ENCODE data around the gene ABTB2.
"Not testable (repeated sequence)": the region's sequence is repeated elsewhere in the genome, so short reads cannot be mapped to it uniquely, and the experiment has no call there.

Gene ABTB2

DNA sequence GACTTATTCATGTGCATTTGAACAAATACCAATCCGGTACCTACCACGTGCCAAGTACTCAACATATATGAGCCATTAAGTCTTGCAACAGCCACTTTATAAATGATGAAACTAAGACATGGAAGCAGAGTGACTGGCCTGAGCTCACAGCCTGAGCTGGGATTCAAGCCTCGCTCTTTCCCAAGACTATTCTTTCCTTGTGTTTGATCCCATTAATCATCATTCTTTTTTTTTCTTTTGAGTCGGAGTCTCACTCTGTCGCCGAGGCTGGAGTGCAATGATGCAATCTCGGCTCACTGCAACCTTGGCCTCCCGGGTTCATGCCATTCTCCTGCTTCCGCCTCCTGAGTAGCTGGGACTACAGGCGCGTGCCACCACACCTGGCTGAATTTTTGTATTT is 119.3 kb downstream of the ABTB2 start:
- DNase-seq (ENCODE audit: low read depth), result no peak

DNA sequence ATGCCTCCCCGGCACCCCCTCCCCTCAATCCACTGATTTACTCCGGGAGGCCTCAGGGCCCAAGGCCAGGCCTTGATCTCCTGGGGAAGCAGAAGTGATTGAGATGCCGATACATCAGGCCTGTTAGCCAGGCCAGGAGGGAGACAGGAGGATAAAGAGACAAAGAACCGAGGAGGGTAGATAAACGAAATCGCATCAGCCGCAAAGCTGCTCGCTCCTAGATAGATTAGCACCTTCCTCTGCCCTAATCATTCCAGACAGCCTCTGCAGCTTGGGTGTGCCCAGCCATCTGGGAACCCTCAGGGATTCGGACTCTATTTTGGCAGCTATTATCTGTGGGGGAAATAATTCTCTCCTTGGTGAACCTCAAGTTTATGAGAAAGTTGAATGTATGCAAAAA is 121.2 kb downstream of the ABTB2 start:
- DNase-seq (ENCODE audit: low read depth), result no peak

DNA sequence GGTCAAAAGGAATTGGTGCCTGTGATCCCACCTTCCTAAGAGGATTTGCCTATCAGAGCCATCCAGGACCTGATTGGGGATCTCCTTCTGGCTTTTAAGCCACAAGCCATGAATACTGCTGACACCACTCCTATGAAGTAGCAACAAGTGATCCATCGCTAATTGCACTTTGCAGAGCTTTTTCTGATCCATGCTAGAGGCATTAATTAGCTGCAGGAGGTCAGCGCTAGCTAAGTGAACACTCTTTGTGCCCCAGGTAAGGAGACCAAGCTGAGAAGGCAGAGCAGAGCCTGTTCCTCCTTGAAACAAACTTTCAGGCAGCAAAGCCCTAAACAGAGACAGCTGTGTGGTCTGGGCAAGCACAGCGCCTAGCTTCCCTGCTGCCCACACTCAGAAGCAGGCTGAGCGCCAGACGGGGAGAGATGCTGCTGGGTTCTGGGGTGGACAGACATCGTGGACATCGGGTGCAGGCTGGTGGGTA is 122.2 kb downstream of the ABTB2 start:
- no peak for DNase-seq (ENCODE audit: low read depth)

DNA sequence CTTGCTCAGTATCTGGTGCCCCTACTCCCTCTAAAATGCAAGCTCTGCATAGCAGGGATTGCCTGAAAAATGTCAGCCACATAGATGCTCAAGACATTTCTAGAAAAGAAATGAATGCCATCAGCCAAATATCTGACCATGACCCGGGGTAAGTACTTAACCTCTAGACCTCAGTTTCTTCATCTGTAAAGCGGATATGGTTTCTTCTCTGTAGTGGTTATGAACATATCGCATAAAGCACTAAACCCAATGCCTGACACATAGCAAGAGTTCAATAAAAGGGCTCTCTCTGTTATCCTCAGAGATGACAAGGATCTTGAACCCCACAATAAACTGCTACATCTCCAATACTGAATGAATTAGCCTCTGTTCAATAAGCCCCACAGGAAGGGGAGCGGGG is 122.6 kb downstream of the ABTB2 start:
- no peak for DNase-seq (ENCODE audit: low read depth)

DNA sequence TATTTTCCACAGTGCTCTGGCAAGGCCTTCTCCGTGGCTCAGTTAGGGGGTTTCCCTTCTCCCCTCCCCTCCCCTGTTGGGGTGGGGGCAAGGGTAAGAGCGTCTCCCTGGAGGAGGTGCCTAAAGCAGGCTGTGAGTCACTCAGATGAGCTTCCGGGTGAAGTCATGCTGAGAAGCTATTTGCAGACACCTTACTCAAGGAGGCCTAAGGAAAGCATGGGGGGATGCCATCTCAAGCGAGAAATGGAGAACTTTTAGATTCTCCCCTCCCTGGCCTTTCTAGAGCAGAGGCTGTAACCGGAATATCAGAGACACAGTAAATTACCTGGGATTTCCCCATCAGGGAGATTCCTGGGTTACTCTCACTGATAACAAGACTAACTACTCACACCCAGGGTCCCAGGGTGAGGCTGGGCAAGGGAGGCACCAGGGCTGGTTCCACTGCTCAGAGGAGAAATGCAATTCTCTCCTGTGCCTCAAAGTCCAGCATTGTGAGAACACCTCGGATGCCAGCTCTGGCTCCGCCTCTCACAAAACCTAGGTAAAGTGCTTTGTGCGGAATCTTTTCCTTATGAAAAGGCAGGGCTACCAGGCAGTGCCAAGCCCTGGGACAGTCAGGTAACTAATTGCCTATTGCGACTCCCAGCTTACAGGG is 123.6 kb downstream of the ABTB2 start:
- peak; percentile 65 for DNase-seq (ENCODE audit: low read depth)

DNA sequence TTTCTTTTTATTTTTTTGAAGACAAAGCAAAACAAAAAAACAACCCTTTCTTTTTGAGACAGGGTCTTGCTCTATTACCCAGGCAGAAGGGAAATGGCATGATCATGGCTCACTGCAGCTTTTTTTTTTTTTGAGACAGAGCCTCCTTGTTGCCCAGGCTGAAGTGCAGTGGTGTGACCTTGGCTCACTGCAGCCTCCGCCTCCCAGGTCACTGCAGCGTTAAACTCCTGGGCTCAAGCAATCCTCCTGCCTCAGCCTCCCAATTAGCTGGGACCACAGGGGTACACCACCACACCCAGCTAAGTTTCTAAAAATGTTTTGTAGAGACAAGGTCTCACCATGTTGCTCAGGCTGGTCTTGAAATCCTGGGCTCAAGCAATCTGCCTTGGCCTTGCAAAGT is 124.6 kb downstream of the ABTB2 start:
- no peak for DNase-seq (ENCODE audit: low read depth)

DNA sequence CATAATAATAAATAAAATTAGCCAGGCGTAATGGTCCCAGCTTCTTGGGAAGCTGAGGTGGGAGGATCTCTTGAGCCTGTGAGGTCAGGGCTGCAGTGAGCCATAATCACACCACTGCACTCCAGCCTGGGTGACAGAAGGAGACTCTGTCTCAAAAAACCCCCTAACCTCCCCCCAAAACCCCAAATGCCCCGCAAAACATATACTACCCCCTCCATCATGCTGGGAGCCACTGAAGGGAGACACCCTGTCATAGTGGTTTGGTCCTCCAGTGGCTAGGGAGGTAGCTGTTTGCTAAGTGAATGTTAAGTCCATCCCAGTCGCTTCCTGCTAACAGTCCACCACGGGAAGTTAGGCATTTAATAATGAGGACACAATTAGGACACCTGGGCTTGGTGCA is 125.0 kb downstream of the ABTB2 start:
- no peak for DNase-seq (ENCODE audit: low read depth)

DNA sequence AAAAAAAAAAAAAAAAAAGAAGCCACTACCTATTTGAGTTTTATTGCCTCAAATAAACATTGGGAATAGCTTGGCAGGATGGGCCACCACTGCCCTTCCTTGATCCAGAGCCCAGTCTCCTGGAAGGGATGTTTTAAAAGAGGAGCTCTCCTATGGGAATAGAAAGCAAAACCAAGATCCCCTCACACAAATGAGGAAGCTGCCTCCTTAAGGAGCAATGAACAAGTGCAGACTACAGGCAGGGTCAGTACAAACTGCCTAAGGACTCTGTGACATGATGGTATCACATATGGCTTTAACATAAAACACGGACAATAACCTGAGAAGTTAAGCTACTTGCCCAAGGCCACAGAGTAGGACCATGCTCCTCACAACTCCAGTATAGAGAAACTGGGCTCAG is 131.6 kb downstream of the ABTB2 start:
- no peak for DNase-seq (ENCODE audit: low read depth)

DNA sequence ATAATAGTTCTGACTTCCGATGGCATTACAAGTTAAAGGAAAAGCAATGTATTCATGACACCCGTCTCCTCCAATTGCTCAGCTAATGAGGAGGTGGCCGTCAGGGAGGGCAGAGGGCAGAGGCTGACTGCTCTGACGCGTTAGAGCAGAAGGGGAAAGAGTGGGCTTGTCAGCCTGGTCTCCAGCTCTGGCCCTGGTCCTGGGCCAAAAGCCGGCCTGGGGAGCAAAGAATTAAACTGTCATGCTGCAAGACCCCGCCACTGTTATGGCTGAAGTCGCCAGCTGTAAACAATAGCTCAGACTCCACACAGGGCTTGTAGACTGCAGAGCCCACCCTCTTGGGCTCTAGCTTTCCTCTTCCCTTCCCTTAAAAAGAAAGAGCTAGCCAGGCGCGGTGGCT is 132.7 kb downstream of the ABTB2 start:
- DNase-seq (ENCODE audit: low read depth), result no peak

DNA sequence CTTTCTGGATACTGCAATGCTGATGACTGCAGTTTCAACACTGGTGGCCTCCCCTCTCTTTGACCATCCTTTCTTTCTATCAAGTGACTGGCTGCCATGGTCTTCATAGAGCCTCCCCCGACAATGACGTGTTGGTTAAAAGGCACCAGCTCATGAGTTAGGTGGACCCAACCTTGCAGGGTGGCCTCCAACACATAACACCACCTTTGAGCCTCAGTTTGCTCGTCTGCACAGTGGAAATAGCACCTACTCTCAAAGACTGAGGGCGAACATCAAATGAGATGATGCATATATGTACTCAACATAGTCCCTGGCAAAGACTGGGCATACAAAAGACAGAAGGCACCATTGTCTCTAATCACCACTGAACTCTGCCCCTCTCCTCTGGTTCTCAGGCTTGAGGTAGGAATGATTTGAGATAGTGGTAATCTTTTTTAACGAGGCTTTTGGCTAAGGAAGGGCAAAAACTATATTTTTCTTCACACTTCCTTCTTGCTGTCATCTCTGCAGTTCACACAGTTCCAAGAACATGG is 133.3 kb downstream of the ABTB2 start:
- no peak for DNase-seq (ENCODE audit: low read depth)

DNA sequence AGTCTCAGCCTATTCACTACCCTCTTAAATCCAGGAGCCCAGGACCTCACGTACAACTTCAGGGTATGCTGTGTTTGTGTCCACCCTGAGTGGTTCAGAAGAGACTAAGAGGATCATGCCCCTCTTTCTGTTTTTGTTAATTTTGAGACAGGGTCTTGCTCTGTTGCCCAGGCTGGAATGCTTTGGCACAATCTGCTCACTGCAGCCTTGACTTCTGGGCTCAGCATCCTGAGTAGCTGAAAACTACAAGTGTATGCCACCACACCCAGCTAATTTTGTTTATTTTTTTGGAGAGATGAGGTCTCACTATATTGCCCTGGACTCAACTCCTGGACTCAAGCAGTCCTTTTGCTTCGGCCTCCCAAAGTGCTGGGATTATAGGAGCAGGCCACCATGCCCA is 133.9 kb downstream of the ABTB2 start:
- no peak for DNase-seq (ENCODE audit: low read depth)

DNA sequence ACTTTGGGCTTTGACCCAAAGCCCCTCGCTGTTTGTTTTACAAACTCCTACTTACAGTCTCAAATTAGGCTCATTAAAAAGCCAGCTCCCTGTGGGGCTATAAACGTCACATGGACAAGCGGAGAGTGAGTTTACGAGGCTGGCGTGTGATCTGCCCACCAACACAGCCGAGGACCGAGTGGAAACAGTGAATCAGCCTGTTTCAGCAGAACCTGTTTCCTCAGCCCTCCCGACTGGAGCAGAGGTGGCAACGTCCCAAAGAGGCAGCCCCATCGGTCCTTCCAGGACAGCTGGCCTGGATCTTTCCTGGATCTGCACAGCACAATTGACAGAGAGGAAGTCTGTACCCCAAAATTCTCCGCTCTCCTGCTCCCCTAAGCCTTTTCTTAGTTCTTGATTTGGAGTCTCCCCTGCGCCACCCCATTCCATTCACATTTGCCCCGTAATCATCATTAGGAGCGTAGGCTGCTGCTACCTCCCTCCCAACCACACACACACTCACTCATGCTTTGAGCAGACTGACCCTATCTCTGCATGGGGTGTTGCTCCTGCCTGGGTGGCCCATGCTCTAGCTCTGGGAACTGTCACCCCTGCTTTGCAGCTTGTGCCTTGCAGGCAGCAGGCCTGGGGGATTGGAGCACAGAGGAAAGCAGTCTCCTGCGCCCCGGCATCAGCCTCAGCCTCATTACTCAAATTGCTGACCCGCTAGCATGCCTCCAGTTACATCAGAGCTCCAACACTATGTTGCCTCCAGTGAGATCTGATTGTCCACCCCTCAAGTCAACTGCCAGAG is 134.6 kb downstream of the ABTB2 start:
- no peak for DNase-seq (ENCODE audit: low read depth)

DNA sequence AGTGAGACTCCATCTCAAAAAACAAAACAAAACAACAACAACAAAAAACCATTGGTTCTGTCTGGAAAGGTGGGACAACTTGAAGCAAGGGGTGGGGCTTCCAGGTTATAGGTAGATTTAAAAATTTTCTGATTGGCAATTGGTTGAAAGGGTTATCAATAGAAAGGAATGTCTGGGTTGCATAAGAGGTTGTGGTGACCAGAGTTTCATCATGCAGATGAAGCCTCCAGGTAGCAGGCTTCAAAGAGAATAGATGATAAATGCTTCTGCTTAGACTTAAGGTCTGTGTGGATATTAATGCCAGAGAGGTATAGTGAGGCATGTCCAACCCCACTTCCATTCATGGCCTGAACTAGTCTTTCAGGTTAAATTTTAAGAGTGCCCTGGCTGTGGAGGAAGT is 135.8 kb downstream of the ABTB2 start:
- DNase-seq (ENCODE audit: low read depth), result no peak

DNA sequence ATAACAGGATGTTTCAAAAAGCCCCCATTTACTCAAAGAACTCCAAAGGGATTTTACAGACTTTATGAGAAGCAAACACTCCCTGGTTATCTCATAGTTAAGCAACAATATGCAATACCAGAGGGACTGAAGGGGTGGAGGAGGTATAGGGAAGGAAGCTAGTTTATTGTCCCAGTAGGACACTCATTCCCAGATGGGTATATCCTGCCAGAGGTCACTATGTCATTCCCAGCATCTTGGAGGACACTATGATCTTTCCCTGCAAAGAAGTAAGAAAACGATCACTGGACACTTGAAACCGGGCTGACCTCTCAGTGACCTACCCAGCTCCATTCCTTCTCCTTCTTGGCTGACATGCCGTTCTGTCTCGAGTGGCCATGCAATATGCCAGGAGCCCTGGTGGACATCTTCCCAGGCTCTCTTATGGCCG is 137.9 kb downstream of the ABTB2 start:
- no peak for DNase-seq (ENCODE audit: low read depth)

DNA sequence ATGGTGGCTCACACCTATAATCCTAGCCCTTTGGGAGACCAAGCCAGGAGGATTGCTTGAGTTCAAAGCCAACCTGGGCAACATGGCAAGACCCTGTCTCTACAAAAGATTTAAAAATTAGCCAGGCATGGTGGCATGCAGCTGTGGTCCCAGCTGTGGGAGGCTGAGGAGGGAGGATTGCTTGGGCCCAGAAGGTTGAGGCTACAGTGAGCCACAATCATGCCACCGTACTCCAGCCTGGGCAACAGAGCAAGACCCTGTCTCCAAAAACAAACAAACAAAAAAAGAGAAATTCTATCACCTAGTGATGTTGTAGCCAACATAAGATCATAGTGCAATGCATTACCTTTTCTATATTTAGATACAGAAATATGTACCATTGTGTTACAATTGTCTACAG is 138.5 kb downstream of the ABTB2 start:
- no peak for DNase-seq (ENCODE audit: low read depth)

DNA sequence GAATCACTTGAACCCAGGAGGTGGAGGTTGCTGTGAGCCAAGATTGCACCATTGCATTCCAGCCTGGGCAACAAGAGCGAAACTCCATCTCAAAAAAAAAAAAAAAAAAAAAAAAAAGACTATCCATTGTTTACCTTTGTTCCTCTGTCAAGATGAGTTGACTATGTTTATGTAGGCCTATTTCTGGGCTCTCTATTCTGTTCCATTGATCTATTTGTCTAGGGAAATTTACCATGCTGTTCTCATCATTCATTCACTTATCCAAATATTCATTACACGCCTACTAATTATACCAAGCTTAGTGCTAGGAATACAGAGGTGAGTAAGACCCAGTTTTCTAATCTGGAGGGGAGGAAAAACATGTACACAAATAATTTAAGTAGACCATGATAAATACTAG is 139.1 kb downstream of the ABTB2 start:
- DNase-seq (ENCODE audit: low read depth), result not testable (repeated sequence)

DNA sequence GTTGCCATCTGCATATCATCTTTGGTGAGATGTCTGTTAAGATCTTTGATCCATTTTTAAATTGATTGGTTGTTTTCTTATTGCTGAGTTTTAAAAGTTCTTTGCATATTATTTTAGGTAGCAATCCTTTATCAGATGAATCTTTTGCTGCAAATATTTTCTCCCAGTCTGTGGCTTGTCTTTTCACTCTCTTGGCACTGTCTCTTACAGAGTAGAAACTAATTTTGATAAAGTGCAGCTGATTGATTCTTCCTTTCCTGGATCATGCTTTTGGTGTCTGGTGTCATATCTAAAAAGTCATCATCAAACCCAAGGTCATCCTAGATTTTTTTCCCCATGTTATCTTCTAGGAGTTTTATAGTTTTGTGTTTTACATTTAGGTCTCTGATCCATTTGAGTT is 139.7 kb downstream of the ABTB2 start:
- no peak for DNase-seq (ENCODE audit: low read depth)

DNA sequence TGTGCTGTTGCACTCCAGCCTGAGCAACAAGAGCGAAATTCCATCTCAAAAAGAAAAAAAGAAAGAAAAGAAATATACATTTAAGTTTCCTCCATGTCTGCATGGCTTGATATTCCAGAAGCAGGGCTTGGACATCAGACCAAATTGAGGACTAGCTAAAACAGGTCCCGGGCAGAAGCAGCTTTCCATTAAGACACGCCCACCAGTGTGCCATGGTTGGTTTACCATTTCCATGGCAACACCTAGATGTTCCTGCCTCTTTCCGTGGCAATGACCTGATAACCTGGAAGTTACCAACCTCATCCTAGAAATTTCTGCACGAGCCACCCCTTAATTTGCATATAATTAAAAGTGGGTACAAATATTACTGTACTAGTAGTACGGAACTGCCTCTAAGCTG is 141.1 kb downstream of the ABTB2 start:
- no peak for DNase-seq (ENCODE audit: low read depth)

DNA sequence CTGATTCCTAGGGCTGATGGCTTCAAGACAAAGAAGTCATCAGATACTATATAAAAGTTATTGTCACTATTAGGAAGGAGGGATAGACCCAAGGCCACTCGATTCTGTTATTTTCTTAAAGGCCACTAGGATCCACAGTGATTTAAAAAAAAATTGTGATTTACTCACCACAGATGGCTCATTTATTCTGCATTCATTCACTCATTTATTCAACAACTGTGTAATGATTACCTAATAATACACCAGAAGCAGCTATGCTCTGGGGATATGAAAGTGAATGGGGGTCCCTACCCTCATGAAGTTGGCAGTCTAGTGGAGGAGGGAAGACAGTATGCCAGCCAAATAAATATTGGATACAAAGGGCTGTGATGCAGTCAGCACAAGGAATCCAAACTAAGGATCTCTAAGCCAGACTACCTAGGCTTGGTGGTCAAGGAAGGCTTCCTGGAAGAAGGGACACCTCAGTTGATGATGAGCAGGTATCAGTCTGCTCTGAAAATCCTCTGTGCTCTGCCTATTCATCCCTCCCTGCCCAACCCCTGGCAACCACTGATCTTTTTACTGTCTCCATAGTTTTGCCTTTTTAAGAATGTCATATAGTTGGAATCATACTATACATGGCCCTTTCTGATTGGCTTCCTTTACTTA is 141.9 kb downstream of the ABTB2 start:
- no peak for DNase-seq (ENCODE audit: low read depth)

DNA sequence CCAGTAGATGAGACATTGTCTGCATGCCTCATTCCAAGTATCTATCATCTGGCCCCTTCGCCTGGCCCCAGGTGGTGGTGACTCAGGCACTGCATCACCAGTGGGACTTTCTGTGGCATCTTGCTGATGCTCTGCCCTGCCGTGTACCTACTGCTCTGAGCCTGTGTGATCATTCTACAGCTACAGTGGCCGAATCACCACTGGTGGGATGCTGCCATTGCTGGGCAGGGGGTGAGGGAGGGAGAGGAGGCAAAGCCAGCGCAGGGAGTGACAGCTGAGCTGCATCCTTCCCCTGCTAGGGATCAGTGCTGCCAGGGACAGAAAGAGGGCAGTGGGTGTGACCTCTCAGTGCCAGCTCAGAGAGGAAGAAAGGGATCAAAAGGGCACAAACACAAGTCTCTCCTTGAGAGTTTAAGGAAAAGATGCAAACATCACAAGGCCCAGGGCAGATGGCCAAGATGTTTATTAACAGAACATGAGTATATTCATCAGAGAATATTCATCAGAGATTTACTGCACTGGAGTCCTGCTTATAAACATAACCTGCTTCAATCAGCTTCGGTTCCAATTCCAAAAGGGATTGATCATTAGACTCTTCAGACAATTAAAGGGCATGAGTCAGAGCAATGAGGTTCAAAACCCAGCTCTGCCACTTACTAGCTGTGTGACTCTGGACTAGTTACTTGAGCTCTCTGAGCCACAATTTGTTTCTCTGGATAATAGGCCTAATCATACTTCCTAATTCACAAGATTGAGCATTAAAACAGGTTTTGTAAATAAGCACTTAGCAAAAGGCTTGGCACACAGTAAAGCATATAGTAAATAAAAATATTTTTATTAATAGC is 142.6 kb downstream of the ABTB2 start:
- DNase-seq (ENCODE audit: low read depth), result peak; percentile 60

DNA sequence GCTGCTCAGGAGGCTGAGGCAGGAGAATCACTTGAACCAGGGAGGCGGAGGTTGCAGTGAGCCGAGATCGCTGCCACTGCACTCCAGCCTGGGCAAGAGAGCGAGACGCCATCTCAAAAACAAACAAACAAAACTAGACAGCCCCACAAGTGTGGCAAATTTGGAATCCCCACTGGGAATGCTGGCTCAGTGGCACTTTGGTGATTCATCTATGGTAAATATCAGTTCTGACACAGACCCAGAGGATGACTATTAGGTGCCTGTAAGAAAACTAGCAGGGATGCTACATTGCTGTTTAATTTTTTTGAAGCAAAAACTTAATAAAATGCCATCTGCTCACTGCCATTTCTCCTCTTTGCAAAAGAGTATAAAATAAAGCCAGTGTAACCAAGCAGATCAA is 144.4 kb downstream of the ABTB2 start:
- no peak for DNase-seq (ENCODE audit: low read depth)

DNA sequence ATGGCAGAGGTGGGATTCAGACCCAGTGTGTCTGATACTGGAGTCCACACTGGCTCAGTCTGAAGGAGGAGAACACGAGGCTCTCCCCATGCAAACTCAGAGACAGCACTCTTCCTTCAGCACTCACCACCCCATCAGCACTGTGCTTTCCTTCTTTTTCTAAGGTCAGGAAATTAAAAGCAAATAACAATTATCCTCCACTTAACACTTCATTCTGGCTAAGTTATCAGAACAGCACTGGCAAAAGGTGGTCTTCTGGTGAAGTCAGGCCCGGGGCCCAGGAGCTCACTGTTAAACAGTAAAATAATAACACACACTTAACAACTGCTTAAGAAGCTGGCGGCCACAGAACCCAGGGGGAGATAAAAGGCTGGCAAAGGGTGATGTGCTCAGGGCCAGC is 145.2 kb downstream of the ABTB2 start:
- no peak for DNase-seq (ENCODE audit: low read depth)

All from stimulated activated CD8-positive, alpha-beta memory T cell treated with anti-CD3 and anti-CD28 coated beads, Interleukin-4, amount 100 ng/mL, for 24 hours (primary cell).